ENCODE data around the gene JAZF1. TPM values are rescaled to one million over a fixed set of nuclear protein-coding genes. Genes with fewer than 3 reads are reported as not detected.
"Not testable (repeated sequence)": the region's sequence is repeated elsewhere in the genome, so short reads cannot be mapped to it uniquely, and the experiment has no call there.

JAZF1 gene
- total RNA-seq, 1 donor from 2014 or later = 3.6 TPM

DNA sequence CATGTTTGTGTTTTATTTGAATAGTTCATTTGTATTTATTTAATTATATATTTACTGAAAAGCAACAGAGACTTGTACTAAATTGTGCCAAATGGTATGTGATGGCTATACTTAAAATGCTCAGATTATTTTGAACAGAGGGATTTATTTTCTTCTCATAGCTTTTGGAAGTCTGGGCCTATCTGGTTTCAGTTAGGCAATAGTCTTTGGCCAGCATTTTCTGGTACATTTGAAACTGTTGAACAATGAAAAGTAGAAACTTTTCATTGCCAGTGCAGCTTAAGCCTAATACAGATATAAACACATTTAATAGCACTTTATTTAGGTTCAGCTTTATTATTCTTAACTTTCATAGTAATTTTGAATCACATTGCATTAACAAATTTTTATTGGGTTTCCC, 252.6 kb downstream of the JAZF1 start:
- H3K4me3 ChIP-seq (ENCODE audit: low read depth, low read length) = no peak overlapping the region
- TF ChIP-seq, protein P1, sequence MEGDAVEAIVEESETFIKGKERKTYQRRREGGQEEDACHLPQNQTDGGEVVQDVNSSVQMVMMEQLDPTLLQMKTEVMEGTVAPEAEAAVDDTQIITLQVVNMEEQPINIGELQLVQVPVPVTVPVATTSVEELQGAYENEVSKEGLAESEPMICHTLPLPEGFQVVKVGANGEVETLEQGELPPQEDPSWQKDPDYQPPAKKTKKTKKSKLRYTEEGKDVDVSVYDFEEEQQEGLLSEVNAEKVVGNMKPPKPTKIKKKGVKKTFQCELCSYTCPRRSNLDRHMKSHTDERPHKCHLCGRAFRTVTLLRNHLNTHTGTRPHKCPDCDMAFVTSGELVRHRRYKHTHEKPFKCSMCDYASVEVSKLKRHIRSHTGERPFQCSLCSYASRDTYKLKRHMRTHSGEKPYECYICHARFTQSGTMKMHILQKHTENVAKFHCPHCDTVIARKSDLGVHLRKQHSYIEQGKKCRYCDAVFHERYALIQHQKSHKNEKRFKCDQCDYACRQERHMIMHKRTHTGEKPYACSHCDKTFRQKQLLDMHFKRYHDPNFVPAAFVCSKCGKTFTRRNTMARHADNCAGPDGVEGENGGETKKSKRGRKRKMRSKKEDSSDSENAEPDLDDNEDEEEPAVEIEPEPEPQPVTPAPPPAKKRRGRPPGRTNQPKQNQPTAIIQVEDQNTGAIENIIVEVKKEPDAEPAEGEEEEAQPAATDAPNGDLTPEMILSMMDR (conservative IDR thresholded peaks at IDR 0.05; ENCODE audit: low read depth, low read length) = no peak
- DNase-seq (ENCODE audit: low read depth) = no peak

DNA sequence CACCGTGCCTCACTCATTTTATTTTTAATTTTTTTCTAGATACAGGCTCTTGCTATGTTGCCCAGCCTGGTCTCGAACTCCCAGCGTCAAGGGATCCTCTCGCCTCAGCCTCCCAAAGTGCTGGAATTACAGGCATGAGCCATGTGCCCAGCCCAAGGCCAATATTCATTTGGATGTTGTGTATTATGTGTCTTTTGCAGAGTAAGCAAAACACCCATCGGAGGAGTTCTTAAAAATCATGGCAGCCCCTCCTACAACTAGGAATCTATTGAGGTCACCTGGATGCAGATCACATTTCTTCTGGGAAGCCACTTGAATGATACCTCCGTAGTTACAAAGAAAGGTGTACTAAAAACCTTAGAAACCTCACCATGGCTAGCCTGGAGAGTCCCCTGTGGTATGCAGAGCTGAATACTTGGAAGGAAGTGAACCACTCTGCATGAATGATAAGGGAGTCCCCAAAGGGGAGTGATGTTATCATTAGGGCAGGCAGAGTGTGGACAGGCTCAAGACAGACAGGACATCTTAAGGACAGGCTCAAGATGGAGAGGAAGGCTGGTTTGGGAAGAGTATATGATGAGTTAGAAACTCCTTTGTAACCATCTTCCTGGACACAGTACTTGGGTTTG, 254.9 kb downstream of the JAZF1 start:
- no peak for DNase-seq (ENCODE audit: low read depth)
- no peak overlapping the region for H3K4me3 ChIP-seq (ENCODE audit: low read depth, low read length)
- TF ChIP-seq, protein P1 (conservative IDR thresholded peaks at IDR 0.05; ENCODE audit: low read depth, low read length) = no peak

DNA sequence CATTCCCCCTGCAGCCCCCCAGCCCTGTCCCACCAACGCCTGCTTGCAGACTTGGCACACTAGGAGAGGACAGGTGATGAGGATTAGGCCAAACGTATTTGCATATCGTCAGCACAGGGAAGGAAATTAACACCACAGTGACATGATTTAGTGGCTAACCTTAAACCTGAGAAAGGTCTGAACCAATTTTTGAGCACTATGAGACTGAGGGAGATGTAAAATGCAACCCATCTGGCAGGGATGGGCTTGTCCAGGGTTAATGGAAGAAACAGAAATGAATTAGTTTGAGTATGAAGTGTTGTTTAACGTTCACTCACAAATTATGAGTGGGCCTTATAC, 257.0 kb downstream of the JAZF1 start:
- H3K4me3 ChIP-seq (ENCODE audit: low read depth, low read length) = no peak overlapping the region
- no peak for DNase-seq (ENCODE audit: low read depth)
- TF ChIP-seq, protein P1 (conservative IDR thresholded peaks at IDR 0.05; ENCODE audit: low read depth, low read length) = no peak

DNA sequence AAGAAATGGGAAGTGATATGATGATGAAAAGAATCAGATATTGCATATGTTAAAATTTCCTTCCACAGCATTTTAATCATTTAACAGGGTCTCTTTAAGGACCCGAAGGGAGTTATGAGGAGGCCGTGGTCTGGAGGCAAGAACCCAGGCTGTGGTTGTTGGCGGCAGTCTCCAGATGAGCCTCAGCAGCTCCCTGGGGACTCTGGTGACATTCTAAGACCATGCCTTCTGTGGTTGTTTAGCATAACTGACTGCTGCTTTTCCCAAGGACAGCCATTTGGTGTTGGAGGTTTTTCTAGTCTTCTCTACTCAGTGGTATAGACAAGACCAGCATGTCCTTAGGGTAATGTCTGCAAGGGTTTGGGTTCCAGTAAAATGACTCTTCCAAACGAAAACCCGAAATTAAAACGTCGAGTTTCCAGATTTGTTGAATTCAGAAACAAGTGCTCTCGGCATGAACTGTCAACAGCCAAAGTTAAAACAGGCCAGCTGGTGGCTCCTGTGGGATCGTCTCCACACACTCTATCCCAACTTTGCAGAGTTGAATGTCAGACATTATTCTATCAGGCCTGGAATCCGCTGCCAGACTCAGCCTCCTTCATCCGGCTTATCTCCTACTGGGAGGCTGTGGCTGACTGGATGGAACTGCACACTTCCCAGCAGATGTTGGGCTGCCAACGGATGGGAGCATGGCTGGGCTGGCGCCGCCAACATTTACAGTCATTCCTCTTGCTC, 257.5 kb downstream of the JAZF1 start:
- no peak for DNase-seq (ENCODE audit: low read depth)
- no peak overlapping the region for H3K4me3 ChIP-seq (ENCODE audit: low read depth, low read length)
- TF ChIP-seq, protein P1 (conservative IDR thresholded peaks at IDR 0.05; ENCODE audit: low read depth, low read length) = no peak

DNA sequence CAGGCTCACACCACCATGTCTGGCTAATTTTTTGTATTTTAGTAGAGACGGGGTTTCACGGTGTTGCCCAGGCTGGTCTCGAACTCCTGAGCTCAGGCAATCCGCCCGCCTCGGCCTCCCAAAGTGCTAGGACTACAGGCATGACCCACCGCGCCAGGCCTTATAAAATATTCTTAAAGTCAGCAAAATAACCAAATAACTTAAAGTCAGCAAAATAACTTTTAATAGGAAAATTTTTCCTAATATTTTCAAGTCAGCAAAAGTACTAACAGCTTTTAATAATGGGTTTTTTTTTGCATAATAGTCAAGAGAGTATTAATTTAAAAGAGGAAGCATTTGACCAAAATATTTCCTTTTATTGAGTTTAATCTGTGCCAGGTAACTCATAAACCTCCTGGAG, 258.2 kb downstream of the JAZF1 start:
- not testable (repeated sequence) for H3K4me3 ChIP-seq (ENCODE audit: low read depth, low read length); DNase-seq (ENCODE audit: low read depth)

DNA sequence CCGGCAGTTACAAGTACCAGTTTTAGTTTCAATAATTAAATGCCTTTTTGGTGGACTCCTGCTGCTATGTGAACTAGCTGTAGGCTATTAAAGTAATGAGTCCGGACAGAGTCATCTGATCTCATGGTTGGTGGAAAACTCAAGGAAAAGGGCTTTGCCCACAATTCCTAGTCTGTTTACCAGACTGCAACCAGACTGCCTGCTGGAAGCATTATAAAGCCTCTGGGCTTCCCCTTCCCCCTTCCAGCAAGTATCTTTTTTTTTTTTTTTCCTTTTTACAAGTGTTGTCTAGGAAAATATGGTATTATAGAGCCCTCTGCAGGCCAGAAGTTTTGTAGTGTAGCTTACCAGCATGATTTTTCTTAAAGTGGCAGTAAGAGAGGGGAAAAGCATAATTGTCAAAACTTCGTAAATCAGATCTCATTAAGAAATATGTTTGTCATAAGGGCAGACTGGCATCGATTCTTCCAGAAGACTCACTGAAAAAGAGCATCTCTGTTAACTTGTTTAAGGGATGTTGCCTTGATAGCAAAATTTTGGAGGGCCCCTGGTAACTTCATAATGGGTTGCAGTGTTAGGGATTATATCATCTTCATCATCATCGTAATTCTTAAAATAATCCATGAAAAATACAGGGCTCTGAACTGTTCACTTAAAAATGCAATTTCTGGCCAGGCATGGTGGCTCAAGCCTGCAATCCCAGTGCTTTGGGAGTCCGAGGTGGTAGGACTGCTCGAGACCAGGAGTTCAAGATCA, 259.3 kb downstream of the JAZF1 start:
- TF ChIP-seq, protein P1 (conservative IDR thresholded peaks at IDR 0.05; ENCODE audit: low read depth, low read length) = peak; percentile 67
- DNase-seq (ENCODE audit: low read depth) = peak; percentile 75
- peak overlapping the region; percentile 23 for H3K4me3 ChIP-seq (ENCODE audit: low read depth, low read length)

DNA sequence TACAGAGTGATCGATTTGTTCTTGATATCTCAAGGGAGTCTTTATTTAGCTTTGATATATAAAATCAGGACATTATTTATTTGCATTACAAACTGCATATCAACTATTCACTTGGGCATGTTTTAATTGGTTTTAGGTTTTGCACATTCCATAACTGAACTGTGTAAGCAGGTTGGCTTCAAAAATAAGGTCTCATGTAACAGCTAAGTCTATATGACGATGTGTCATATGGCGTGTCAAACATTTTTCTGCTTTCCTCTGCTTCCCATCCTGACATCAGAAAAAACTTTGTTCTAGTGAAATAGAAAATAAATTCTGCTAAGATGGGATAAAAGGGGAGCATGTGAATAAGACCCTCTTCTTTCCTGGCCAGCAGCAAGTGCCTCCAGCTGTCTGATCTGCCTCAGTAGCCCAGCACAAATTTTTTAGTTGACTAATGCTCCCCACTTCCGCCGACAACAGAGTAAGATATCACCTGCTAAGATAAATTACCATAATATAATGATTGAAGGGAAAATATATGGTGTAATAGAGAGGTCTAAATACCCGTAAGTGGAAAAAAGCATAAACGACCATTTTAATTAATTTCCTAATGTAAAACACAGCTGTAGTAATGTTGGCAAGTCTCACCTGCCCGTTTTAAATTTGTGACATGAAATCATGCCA, 260.2 kb downstream of the JAZF1 start:
- no peak for DNase-seq (ENCODE audit: low read depth)
- peak overlapping the region; percentile 23 for H3K4me3 ChIP-seq (ENCODE audit: low read depth, low read length)
- TF ChIP-seq, protein P1 (conservative IDR thresholded peaks at IDR 0.05; ENCODE audit: low read depth, low read length) = no peak
